ENCODE results near the gene GRM2.
A peak's percentile ranks its signal among the peaks of the same experiment; 100 is the strongest.

GRM2 gene

DNA sequence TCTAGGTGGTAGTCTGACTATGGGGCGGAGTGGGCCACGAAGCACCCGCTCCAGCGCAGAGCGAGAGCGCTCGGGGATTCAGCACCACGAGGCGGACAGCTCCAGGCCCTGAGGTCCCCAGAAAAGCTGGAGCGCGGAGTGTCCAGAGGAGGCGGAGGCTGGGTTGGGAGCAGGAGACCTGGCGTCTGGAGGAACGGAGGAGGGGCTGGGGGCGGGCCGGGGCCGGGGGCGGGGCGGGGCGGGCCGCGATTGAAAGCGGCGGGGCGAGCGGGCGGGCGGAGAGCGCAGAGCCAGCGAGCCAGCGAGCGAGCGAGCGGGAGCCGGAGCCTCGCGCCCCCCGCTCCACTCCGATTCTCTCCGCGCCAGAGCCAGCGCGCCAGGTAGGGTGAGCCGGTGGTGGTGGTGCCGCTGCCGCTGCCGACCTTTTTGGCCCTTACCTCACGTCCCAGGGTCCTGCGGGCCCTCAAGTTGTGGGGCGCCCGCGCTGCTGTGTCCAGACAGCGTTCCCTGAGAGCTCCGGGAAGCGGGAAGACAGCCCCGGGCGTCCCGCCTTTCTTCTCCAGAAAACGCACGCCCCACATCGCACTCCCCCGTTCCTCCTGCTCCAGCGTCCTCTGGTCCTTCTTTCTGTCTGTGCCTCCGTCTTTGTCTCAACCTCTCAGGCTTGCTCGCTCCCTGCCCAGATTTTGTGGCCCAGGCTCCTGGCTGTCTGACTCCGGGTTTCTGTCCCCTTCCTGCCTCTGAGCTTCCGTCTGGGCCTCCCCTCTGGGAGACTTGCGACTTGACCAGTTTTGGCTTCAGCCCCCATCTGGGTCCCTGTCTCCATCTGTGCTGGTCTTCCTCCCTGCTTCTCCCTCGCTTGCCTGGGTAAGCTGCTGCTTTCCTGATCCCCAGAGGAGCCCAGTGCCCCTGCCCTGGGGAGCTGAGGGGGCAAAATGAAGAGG, at the start of gene GRM2:
GRM2 (plus strand) TSS at position 281 of the 944 bp plus-strand sequence. CDS start 1,916 bp downstream, outside the sequence.
- DNase-seq, result peak; percentile 85

DNA sequence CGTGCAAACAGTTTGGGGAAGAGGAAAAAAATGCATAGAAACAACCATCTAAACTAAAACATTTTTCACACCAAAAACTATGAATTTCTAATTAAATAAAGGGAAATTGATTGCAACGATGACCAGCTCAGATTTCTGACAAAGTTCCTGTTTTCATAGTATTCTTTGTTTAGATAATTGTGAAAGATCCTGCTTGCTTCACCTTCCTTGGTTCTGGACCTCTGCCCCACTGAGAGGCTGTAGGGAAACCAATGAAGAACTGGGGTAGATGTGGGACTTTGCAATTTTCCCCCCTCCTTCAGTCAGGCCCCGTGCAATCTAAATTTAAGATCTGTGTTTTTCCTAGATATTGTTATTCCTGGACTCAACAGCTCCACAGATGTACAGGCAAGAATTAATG, 49.6 kb upstream of the GRM2 start:
- DNase-seq, result no peak

DNA sequence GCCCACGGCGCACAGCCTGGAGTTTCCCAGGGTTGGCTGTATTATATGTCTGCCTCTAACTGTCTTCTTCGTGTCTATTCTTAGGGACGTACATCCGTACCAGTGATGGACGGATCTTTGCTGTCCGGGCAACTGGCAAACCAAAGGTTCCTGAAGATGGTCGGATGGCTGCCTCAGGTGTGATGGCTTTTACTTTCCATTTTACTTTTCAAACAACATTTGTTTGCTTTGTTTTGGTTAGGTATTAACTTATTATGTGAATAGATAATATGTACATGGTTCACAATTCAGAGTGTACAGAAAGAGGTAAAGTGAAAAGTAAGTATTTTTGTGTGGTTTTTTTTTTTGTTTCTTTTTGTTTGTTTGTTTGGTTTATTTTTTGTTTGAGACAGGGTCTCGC, 46.9 kb upstream of the GRM2 start:
- DNase-seq, result no peak

DNA sequence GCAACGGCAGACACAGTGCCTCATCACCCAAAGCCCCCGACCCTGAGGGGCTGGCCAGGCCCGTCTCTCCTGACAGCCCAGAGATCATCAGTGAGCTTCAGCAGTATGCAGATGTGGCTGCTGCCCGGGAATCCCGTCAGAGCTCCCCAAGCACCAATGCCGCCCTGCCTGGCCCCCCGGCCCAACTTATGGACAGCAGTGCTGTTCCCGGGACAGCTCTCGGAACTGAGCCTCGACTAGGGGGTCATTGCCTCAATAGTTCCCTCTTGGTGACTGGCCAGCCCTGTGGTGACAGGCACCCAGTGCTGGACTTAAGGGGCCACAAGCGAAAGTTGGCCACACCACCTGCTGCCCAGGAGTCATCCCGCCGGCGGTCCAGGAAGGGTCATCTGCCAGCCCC, 44.4 kb upstream of the GRM2 start:
- DNase-seq, result no peak

DNA sequence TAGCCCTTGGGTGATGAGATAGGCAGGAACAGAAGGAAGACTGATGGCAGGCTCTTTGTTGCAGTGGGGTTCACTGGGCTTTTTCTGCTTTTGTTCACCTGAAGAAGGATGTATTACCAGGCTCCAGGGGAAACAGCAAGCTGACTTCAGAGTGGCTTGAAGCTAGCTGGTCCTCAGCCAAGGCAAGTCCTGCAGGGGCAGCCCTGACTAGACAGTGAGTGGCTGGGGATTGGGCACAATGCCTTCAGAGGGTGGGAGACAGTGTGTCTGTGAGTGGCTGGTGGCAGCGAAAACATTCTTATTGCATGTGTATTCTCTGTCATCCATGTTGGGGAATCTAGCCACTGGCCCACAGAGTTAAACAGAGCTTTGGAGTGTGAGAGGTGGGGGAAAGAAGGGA, 38.1 kb upstream of the GRM2 start:
- peak; percentile 10 for DNase-seq

DNA sequence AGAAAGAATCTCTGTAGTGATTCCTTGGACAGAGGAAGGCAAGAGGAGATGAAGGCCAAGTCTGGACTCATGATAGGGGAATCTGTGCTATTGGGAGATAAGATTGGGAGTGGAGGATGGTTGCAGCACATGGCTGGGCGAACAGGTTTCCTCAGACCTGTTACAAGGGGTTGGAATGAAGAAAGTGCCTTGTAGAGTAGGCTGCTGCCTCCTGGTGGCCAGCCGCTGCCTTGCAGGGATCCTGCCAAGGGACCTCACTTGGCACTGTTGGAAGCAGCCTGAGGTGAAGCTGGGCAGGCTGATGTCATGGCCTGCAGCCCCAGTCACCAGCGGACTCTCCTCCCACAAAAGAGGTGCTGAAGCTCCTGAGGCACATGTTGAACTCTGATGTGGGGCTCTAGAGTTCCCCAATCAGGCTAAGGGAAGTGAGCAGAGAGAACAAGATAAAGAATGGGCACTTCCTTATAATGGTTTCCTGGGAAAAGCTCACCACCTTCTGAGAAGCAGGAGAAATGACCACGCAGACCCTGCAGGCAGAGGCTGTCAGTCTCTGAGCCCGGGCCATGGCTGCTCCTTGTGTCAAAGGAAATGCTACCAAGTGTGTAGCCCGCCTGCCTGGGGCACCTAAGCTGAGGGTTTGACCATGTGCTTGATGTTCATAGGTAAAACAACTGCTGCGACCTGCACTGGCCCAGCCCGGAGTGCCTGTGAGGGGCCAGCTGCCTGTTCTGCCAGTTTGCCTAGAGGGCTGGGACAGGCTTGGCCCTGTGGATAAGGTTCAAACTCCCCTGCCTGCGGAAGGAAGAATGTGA, 37.4 kb upstream of the GRM2 start:
- peak; percentile 70 for DNase-seq

DNA sequence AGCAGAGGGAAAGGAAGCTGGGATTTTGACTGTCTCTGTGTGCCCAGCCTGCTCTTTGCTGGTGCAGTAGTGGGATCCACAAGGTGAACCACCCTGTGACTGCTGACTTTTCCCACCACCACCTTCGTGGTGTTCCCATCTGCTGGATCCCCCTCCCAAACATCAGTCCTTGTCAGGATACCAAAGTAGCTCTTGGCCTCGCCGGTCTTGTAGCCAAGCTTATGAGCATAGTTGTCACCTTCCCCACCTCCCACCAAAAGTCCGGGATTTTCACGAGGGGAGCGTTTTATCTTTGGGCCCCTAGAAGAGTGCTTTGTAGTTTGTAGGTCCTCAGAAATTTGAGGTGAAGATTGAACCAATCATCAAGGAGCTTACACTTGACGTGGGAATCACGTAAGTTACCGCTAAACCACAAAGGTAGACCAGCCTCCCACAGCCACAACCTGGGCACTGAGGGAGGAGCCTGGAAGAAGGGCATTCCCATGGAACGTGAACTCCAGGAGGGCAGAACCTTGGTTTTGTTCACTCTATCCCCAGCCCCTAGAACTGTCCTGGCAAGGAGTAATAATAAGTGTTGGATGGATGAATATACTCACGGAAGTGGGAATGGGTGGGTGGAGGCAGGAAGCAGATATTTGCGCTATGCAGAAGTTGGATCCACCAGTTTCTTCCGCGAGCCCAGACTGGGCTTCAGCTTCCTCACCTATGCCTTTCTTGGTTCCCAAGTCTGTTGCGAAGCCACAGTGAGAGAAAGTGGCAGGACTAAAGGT, 36.6 kb upstream of the GRM2 start:
- no peak for DNase-seq

DNA sequence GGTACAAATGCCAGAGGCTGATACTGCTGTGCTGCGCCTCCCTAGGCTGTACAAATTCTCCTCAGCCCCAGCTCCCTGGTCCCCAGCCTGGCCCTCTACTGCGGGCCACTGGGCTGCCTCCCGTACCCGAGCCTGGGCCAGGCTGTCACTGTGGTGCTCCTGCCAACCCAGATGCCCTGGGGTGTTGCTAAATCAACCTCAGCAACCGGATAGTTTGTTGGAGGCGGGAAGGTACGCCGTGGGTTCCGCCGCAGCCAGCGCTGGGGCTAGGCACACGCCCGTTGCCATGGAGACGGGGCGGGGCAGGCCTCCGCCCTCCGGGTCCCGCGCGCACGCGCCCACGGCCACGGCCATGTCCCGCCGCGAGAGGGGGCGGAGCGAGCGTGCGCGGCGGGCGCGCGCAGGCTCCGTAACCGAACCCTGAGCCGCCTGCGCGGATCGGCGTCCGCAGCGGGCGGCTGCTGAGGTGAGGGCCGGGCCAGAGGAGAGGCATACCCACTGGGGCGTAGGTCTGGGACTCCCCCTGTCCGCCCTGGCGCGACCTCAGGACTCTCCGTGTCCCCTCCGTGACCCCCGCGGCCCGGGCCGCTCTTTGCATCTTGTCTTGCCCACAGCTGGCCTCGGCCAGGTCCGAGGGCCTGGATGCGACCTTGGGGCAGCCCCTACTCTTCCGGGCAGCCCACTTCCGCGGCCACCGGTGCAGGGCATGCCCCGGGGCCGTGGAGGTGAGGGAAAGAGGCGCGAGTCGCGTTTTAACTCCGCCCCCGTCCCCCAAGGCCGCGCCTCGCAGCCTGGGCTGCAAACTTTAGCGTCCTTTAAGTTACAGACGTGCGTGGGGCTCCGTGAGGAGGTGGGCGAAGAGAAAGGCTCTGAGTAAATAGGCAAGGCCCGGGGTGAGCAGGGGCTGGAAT, 35.8 kb upstream of the GRM2 start, which contains the start of gene TEX264:
TEX264 (plus strand) TSS at position 430 of the 911 bp plus-strand sequence. CDS start 3,053 bp downstream, outside the sequence.
- peak; percentile 77 for DNase-seq

DNA sequence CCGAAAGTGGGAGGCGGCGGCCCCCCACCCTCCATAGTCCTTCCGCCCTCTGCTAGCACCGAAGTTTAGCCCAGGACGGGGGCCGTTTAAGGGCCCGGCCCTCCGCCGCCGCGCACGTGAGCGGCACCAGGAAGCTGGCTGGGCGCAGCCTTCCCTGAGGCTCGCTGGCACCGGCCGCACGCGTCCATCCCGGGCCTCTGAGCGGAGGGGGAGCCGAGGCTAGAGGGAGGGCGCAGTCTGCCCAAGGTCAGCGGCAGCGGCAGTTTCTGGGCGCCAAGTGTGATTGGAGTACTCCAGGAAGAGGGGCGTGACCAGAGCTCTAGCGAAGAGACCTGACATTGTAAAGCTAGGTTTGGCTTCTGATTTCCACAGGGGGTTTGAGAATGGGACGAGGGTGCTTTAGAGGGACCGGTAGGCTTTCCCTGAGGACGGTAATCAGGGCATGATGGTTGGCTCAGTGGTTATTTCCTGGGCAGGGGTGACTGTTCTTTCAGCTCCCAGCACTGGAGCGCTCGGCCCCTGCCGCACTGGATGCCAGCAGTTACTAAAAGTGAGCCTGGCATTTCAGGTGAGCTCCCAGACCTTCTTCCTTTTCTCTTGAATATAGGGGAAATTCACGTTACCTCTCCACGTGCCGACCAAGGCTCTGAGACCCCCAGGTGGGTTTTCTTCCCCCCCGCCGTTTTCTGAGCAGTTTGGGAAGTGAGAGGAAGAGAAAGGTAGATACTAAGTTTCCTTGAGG, 35.0 kb upstream of the GRM2 start:
- peak; percentile 47 for DNase-seq

DNA sequence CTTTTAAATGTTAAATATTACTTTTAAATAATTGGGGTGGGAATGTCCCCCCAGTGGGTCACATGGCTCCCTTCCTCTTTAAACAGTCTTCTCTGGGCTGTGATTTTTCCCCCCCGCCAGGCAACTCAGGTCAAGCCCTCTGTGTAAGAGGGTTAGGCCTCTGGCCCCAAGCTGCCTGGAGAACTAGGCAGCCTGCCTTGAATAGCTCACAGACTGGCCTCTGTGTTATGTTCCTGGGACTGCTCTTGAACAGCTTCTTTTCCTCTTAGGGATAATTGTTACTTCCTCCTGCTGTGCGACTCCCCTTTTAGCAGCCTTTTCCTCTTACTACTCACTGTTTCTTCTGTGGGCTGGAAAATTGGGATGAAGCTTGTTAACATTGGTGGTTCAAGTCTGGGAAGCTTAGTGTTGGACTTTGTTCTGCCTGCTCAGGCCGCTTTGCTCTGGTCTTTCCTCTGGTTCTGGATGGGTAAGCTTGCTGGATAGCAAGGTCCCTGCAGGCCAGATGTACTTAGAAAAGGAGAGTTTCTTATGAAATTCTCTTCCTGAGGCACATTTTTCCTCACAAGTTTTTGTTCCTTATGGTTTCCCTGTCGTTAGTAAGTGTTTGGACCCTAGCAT, 33.6 kb upstream of the GRM2 start:
- DNase-seq, result no peak

DNA sequence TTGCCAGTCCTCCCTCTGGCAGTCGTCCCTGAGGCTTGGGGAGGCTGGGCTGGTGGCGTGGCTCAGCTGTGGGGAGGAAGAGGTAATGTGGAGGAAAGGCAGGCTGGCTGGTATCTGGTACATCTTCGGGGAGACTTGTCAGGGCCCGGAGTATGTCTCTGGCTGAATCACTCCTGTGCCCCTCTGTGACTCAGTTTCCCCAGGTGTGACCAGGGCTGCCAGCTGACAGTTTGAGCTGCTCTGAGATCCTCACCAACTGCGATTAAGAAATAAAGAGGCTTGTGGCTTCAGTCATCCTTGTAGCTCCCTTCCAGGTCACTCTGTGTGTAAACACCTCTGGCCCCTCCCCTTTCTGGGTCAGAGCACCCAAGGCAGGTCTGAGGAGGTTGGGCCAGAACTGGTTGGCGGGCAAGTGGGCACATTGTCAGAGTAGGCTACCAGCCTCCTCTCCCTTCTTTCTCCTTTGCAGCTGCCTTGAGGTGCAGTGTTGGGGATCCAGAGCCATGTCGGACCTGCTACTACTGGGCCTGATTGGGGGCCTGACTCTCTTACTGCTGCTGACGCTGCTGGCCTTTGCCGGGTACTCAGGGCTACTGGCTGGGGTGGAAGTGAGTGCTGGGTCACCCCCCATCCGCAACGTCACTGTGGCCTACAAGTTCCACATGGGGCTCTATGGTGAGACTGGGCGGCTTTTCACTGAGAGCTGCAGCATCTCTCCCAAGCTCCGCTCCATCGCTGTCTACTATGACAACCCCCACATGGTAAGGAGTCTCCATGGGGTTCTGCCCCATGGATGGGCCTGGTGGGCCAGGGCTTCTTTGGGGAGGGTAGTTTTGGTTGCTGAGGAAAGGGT, 32.8 kb upstream of the GRM2 start:
- no peak for DNase-seq

DNA sequence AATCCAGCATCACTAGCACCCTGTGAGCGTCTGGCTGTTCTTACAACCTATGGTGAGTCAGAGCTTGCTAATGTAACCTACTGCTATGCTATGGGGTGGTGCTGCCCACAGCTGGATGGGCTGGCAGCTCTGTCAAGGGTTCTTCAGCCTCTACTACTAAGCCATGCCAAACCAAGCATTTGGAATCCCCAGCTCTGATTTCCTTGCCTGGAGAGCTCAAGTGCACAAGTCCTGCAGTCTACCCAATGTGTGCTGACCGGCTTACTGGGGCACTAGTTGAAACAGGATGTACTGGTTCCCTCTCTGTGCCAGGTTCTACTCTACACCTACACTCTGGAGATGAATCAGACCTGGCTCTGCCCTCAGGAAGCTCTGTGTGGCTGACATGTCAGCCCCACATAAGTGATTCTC, 31.7 kb upstream of the GRM2 start:
- peak; percentile 19 for DNase-seq

DNA sequence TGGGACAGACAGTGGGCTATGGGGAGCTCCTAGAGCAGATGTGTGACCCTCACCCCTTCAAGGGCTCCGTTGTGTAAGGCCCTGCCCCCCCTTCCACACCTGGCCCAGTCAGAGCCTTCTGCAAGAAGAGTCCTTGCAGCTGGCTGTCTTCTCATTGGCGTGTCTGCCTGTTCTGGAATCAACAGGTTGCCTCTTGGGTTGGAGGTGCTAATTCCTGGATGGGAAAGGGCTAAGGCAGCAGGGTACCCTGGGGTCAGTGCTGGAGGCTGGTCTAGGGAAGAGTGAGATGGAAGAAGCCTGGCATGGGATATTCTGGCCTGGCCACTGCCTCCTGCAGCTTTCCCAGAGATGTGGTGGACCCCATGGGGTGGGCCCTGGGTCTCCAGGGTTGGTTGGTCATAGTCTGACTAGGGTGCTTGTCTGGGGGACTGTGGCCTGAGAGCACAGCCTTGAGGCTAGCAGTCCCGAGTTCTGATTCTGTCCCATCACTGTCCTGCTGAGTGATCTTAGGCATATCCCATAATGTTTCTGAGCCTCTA, 30.7 kb upstream of the GRM2 start:
- no peak for DNase-seq

DNA sequence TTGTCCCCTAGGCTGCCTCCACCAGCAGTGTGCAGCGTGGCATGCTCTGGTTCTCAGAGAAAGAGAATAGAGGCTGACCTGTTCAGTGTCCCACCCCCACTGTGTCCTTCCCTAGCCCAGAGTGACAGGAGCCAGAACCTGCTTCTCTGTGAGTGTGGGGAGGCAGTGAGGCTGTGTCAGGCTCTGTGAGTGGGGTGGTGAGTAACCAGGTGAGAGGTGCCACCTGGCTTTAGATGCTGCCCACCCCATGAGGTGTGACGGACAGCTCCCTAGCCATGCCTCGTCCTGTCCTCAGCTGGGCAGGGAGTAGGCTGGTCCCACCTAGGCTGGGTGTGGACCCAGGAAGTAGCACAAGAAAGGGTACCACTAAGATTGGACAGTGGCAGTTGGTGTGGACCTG, 29.5 kb upstream of the GRM2 start:
- no peak for DNase-seq

DNA sequence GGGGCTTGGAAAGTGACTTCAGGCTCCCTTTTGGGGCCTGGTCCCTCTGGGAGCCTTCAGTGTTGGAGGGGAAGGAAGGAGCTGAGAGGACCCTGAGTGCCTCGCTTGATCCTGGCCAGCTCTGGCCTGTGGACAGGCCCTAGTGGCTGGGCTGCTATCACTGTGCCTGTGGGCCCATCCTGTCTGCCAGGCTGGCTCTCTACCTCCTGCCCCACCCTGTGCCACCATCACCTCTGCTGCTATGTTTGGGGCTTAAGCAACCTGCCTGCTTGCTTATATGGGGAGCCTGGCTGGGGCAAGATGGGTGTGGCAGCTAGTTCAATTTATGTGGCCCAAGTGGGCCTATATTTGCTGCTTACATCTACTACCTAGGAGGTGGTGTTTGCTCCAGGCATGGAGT, 28.7 kb upstream of the GRM2 start:
- no peak for DNase-seq

DNA sequence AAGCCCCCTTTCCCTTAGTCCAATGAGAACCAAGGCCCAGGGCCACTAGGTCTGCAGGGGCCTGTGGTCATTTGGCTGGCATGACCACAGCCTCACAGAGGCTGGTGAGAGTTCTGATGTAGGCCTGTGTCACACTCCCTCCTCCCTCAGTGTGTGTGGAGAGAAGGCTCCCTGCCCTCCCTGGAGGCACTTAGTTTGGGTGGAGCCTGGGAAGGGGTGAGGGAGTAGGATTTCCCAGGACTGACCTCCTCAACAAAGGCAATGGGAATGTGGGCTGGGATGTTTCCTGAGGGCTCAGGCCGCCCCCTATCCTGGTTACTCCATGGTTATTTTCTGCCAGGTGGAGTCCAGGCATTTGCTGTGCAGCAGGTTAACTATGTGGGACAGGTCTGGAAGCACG, 28.2 kb upstream of the GRM2 start:
- DNase-seq, result no peak

DNA sequence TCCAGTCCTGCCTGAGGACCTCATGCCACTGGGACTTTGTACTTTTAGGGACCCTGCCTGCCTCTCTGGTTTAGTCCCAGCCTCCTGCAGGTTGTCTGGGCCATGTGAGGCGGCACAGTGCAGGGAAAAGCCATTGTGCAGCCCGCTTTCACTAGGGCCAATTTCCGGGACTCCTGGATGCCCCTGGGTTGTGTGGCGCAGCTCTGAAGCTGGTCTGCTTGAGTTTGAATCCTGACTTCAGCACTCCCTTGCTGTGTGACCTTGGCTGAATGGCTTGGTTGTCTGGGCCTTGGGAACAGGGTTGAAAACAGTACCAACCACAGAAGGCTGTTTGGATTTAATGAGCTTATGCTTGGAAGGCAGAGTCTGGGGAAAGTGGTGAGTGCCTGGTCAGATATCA, 27.6 kb upstream of the GRM2 start:
- no peak for DNase-seq

DNA sequence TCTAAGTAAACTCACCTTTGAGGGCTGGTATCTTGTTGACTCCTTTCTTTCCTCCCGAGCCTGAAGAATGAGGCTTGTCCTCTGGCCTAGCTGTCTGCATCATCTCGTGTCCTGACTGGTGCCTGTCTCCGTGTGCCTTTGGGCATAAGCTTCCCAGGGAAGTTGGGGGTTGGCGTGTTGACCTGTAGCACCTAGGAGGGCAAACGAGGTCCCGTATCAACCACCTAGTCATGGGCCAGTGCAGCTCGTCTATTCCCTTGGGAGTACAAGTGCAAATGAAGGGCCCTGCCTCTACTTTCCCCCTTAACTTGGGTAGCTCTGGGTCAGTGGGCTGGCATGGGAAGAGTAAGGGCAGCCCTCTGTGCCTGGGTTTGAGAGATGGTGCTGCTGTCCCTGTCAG, 27.1 kb upstream of the GRM2 start:
- no peak for DNase-seq

DNA sequence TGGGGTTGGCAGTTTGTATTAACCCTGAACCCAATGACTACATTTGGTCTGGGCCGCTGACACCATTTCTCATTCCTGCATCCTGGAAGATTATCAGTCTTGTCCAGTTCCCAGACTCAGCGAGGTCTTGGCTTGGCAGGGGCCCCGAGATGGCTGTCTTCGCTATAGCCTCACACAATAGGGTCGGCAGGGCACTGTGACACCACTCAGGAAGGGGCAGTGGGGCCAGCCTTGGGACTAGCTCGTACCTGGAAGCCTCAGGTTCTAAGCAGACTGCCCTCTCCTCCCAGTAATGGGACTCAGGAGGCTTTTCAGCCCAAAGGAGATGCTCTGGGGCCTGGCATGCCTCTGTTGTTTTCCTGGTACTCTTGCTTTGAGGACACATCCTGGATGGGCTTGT, 26.7 kb upstream of the GRM2 start:
- DNase-seq, result no peak

Measured in fibroblast of upper back skin (primary cell).